GM19397 (cell line): ENCODE data around the gene TEX30.

Experiments used
- ATAC-seq: cut with Tn5 transposase; IDR thresholded peaks from one replicate; pipeline ENCODE4 v1.9.1; 2021; ENCODE audit warnings: mild to moderate bottlenecking, moderate library complexity; ENCODE audit not compliant: unreplicated experiment

TEX30 gene

DNA sequence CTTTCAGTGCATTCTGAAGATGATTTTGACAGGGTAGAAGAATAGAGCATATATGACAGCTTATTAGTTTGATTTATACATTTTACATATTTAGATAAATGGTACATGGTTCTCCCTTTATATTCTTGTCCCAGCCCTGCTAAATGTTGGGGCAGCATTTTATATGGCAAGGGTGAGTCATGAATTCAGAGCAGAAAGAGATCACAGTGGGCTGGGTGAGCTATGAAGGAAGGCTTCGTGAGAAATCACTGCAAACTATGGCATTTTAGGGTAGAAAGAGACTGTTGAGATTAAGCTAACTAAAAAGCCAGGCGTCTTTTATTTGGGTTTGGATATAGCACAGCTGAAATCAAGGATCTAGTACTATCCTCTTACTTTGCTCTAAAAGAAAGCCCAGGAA lies 54.8 kb downstream of the TEX30 start:
- no peak for ATAC-seq
